Esophagus muscularis mucosa (tissue), 4 donors: ENCODE data around the gene TENT5C. TPM values are rescaled to one million over a fixed set of nuclear protein-coding genes. Genes with fewer than 3 reads are reported as not detected.

Experiments
- DNase-seq: peaks from one replicate; pipeline ENCODE4 v3.0.0-alpha.2; 2017; ENCODE audit errors: extremely low spot score
- H3K27ac ChIP-seq, 4 donors: fragments of 200-600 bp; sonication (generic); replicated peaks in 1 of 4; 1 replicate in 3 of 4; 2 replicates in 1 of 4; pipeline ENCODE4 v1.5.1; 2016 to 2019; ENCODE audit warnings: mild to moderate bottlenecking in 1 of 4
- H3K27me3 ChIP-seq, 4 donors: fragments of 200-600 bp; sonication (generic); one replicate each; pipeline versions ENCODE4 v1.5.1 to v1.6.0; 2016 to 2019
- H3K36me3 ChIP-seq, 4 donors: fragments of 200-600 bp; sonication (generic); one replicate each; pipeline ENCODE4 v1.5.1; 2016 to 2019
- H3K4me1 ChIP-seq, 4 donors: fragments of 200-600 bp; sonication (generic); one replicate each; pipeline ENCODE4 v1.5.1; 2016 to 2019
- H3K4me3 ChIP-seq, 4 donors: fragments of 200-600 bp; sonication (generic); 1 replicate in 2 of 4; 2 replicates in 2 of 4; pipeline ENCODE4 v1.5.1; 2016 to 2019; ENCODE audit warnings: mild to moderate bottlenecking in 4 of 4, moderate library complexity in 1 of 4
- H3K9me3 ChIP-seq, 4 donors: fragments of 200-600 bp; sonication (generic); 1 replicate in 3 of 4; 2 replicates in 1 of 4; pipeline ENCODE4 v1.5.1; 2016 to 2019
- CTCF ChIP-seq, 3 experiments: fragments of 200-600 bp in 2 of 3; fragments of 450-650 bp in 1 of 3; sonication (generic) in 2 of 3; IDR thresholded peaks; one replicate each; pipeline ENCODE4 v1.5.1; 2017 to 2019; ENCODE audit warnings: antibody characterized with exemption in 3 of 3, mild to moderate bottlenecking in 2 of 3, moderate library complexity in 1 of 3
- EP300 ChIP-seq: sonication (generic); formaldehyde crosslinking; IDR thresholded peaks from one replicate; pipeline ENCODE4 v1.6.1; 2017; ENCODE audit warnings: antibody characterized with exemption
- POLR2A ChIP-seq: fragments of 450-650 bp; IDR thresholded peaks from one replicate; pipeline ENCODE4 v1.6.1; 2017; ENCODE audit warnings: antibody characterized with exemption, moderate library complexity, mild to moderate bottlenecking, low read depth
- POLR2AphosphoS5 ChIP-seq, 2 donors: sonication (generic); formaldehyde crosslinking; IDR thresholded peaks; one replicate each; pipeline ENCODE4 v1.6.1; 2017; ENCODE audit warnings: antibody characterized with exemption in 2 of 2
- WGBS: methylation state at CpG from one replicate; pipeline ENCODE4 v1.1.5; 2018; 5-methylcytosine and 5-hydroxymethylcytosine counted together
- intact Hi-C: fragments of 100-400 bp; cut with DNase I; formaldehyde crosslinking; loops from one replicate; pipeline ENCODE4 v1.15.1; 2023
- total RNA-seq, 4 donors: library from RNA; depleted of rRNA; stranded (reverse); fragments of >200 nt; gene quantifications; one replicate each; pipeline versions ENCODE4 v1.1.0 to v1.2.1, GENCODE V29; 2016

TENT5C gene
- total RNA-seq, 4 donors from 2014 or later, result 0.92 to 6.8 (median 2.5) TPM

- H3K27me3 ChIP-seq, result no peaks in the 10 kb centered on the region
- no peaks in the 10 kb centered on the region for H3K9me3 ChIP-seq
- H3K4me3 ChIP-seq, result no peak overlapping the region
- TF ChIP-seq CTCF (IDR thresholded peaks at IDR 0.05) (no peak), POLR2A (no peak), EP300 (no peak), POLR2AphosphoS5 (IDR thresholded peaks at IDR 0.05) (no peak)
- 100% methylated on average over 1 of the region's 3 CpGs for WGBS
- peaks cover 14 to 29% (median 18%) of the 10 kb centered on the region in 4 donors for H3K4me1 ChIP-seq
- H3K27ac ChIP-seq, result no peak overlapping the region
- no peaks in the 10 kb centered on the region for H3K36me3 ChIP-seq
- no peak for DNase-seq
- intact Hi-C loops, result no loop called here
These were observed 9.6 kb downstream of the TENT5C start for GRCh38 chr1:117615474-117615873.

DNA sequence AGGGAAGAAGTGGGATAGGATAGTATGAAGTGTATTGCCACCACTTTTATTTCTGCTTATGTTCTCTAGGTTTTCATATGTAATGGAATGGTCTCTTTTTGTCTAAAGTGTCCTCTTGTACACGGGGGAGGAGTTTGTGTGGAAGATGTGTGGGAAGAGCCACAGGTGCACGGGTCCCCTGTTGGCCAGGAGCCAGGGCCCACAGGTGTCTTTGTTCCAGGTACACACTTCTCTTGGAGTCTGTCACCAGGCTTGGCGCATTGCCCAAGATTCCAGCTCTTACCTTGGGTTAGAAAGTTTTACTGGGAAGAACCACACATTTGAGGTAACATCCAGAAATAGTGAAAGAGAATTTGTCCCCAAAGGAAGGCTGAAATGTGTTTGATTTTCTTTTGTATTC is 10.5 kb downstream of the TENT5C start:
- DNase-seq, result no peak
- 87% methylated on average over 3 of the region's 3 CpGs for WGBS
- H3K9me3 ChIP-seq, result no peaks in the 10 kb centered on the region
- TF ChIP-seq CTCF (IDR thresholded peaks at IDR 0.05) (no peak), POLR2A (no peak), EP300 (no peak), POLR2AphosphoS5 (IDR thresholded peaks at IDR 0.05) (no peak)
- H3K36me3 ChIP-seq, result no peaks in the 10 kb centered on the region
- no peaks in the 10 kb centered on the region for H3K27me3 ChIP-seq
- H3K27ac ChIP-seq, result no peak overlapping the region
- H3K4me1 ChIP-seq, result peaks cover 14 to 24% (median 17%) of the 10 kb centered on the region in 4 donors
- intact Hi-C loops, result no loop called here
- no peak overlapping the region for H3K4me3 ChIP-seq

- no peaks in the 10 kb centered on the region for H3K36me3 ChIP-seq
- TF ChIP-seq CTCF (IDR thresholded peaks at IDR 0.05) (no peak), POLR2A (no peak), EP300 (no peak), POLR2AphosphoS5 (IDR thresholded peaks at IDR 0.05) (no peak)
- 92% methylated on average over 6 of the region's 6 CpGs for WGBS
These were observed 11.1 kb downstream of the TENT5C start for GRCh38 chr1:117616967-117617366.

GRCh38 chr1:117618450-117619122 is 12.7 kb downstream of the TENT5C start:
- Histone ChIP-seq H3K27me3 (no peaks in the 10 kb centered on the region), H3K9me3 (no peaks in the 10 kb centered on the region), H3K4me3 (no peak overlapping the region), H3K27ac (no peak overlapping the region), H3K36me3 (peaks cover 0 to 11% (median 7%) of the 10 kb centered on the region in 4 donors), H3K4me1 (peaks cover 0 to 14% (median 5%) of the 10 kb centered on the region in 4 donors)
- intact Hi-C loops, result no loop called here
- 86% methylated on average over 2 of the region's 2 CpGs for WGBS
- no peak for DNase-seq
- no peak for TF ChIP-seq POLR2AphosphoS5 (IDR thresholded peaks at IDR 0.05)
- TF ChIP-seq CTCF (IDR thresholded peaks at IDR 0.05), result no peak
- no peak for TF ChIP-seq EP300
- no peak for TF ChIP-seq POLR2A

More at GRCh38 chr1:117616967-117617366, 11.1 kb downstream of the TENT5C start:
- DNase-seq, result no peak
- peaks cover 14 to 24% (median 17%) of the 10 kb centered on the region in 4 donors for H3K4me1 ChIP-seq
- no peaks in the 10 kb centered on the region for H3K9me3 ChIP-seq
- intact Hi-C loops, result no loop called here
- no peak overlapping the region for H3K27ac ChIP-seq
- H3K27me3 ChIP-seq, result no peaks in the 10 kb centered on the region
- no peak overlapping the region for H3K4me3 ChIP-seq

- Histone ChIP-seq H3K4me3 (no peak overlapping the region), H3K27me3 (no peaks in the 10 kb centered on the region), H3K36me3 (peaks cover 0 to 17% (median 12%) of the 10 kb centered on the region in 4 donors), H3K4me1 (peaks cover 0 to 7% (median 0%) of the 10 kb centered on the region in 4 donors), H3K27ac (no peak overlapping the region), H3K9me3 (no peaks in the 10 kb centered on the region)
- DNase-seq, result no peak
- no peak for TF ChIP-seq EP300
- no peak for TF ChIP-seq CTCF (IDR thresholded peaks at IDR 0.05)
- TF ChIP-seq POLR2A, result no peak
- no peak for TF ChIP-seq POLR2AphosphoS5 (IDR thresholded peaks at IDR 0.05)
- intact Hi-C loops, result no loop called here
- 98% methylated on average over 6 of the region's 6 CpGs for WGBS
These were observed 14.6 kb downstream of the TENT5C start for GRCh38 chr1:117620440-117620839.
